ENCODE results near the gene C2orf76.

The C2orf76 gene

GRCh38 chr2:119337749-119338148 is 28.9 kb downstream of the C2orf76 start:
- no peak for DNase-seq

DNA sequence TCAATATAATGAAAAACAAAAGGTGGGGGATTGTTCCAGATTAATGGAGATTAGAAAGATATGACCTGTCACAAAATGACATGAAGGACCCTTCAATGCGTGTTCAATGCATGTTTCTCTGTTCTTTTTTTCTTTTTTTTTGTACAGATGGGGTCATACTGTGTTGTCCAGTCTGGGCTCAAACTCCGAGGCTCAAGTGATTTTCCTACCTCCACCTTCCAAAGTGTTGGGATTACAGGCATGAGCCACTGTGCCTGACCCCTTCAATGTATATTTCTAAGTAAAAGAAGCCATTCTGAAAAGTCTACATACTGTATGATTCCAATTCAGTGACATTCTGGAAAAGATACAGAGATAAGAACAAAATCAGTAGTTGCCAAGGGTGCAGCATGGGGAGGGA is 32.8 kb downstream of the C2orf76 start:
- no peak for DNase-seq

DNA sequence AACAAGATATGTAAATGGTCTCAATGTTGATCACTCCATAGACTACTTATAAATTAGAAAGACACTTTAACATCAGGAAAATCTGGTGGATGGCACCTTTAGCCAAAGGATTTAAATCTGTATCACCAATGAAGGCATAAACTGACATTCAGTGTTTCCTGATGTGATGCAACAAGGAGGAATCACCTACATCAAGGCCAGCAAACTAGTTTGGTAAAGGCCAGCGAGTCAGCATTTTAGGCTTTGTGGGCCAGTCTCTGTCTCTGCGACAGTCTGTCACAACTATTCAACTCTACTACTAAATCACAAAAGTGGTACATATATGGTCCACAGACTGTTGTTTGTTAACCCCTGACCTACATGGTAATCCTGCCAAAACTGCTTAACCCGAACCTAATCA is 33.3 kb downstream of the C2orf76 start:
- no peak for DNase-seq

DNA sequence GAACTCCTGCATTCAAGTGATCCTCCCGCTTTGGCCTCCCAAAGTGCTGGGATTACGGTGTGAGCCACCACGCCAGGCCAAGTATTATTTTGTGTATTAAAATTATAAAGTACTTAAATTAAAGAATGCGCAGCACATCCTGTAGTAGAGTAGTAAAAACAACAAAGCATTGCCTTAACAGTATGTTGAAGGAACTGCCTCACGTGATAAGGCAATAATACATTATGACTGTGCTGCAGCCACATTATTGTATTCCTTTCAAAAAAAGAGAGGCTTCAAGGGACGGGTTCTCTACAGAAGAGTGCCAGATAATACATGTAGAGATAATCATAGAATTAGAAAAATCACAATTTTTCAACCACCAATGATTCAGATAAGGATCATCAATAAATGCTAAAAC is 33.7 kb downstream of the C2orf76 start:
- no peak for DNase-seq

DNA sequence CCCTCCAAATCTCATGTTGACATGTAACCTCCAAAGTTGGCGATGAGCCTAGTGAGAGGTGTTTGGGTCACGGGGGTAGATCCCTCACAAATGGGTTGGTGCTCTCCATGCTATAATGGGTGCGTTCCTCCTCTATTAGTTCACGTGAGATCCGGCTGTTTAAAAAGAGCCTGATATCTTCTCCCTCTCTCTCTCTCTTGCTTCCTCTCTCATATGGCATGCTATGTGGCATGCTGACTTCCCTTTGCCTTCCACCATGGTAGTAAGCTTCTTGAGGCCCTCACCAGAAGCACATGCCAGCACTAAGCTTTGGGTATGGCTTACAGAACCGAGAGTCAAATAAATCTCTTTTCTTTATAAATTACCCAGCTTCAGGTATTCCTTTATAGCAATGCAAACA is 39.2 kb downstream of the C2orf76 start:
- DNase-seq, result no peak

DNA sequence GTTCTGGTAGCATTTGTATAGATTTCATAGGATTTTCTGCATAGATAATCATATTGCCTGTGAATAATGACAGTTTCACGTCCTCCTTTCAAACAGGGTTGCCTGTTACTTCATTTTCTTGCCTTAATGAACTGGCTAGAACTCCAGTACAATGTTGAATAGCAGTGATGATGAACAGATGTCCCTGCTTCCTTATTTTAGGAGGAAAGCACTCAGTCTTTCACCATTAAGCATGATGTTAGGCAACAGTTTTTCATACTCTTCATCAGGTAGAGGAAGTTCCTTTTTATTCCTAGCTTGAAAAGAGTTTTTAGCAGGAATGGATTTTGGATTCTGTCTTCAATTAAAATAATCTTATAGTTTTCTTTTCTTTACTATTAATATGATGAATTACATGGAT is 39.7 kb downstream of the C2orf76 start:
- DNase-seq, result no peak

DNA sequence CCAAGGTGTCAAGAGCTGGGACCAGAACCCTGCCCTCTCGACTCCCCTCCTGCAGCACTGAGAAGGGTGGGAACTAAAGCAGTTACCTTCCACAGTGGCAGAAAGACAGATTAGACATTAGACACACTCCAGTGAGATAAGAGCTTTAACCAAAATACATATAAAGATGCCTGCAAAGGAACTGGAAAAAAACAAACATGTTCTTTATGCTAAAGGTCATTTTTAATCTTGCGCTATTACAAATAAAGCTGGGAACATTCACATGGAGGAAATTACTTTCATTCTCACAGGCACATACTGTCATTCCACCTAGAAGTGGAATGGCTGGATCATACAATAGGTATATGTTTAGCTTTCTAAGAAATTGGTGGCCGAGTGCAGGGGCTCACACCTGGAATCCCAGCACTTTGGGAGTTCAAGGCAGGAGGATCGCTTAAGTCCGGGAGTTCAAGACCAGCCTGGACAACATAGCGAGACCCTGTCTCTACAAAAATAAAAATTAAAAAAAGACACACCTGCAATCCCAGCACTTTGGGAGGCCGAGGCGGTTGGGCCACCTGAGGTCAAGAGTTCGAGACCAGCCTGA is 41.9 kb downstream of the C2orf76 start:
- no peak for DNase-seq

DNA sequence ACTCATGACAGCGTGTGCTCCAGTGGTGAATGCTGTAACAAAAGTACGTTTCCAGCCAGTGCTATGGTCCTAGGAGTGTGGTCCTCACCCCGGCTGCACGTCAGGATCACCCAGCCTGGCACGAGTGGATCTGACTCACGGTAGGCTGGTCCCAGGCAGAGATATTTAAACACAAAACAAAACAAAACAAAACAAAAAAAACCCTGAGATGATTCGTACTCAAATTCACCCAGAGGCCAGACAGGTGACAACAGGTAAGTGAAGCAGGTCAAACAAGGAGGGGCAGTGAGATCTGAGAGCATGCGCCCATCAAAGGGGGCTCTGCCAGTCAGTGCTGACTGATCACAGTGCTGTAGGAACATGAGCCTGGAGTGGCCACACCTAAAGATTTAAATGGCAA is 43.2 kb downstream of the C2orf76 start:
- DNase-seq, result no peak

GRCh38 chr2:119319593-119319992 is 47.0 kb downstream of the C2orf76 start:
- DNase-seq, result no peak

GRCh38 chr2:119317554-119317953 is 49.1 kb downstream of the C2orf76 start:
- DNase-seq, result no peak

GRCh38 chr2:119316066-119316465 is 50.6 kb downstream of the C2orf76 start:
- DNase-seq, result no peak

GRCh38 chr2:119315241-119315925 is 51.3 kb downstream of the C2orf76 start:
- no peak for DNase-seq

DNA sequence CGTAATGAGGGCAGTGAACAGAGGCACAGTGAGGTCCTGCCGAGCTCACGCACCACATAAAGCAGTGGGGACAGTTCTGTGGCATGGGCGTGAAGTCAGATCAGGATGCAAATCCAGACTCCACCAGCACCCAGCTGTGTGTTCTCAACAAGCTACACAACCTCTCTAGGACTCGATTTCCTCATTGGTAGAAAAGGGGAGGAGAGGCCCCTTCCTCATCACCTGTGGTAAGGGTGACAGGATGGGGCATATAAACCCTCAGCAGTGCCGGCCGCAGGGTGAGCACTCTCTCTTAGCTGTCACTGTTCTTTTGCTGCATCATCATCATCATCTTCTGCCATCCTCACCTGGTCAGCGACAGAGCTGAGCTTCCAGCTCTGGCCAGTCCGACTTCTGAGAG is 54.8 kb downstream of the C2orf76 start:
- no peak for DNase-seq

- no peak for DNase-seq
Observed at GRCh38 chr2:119311371-119311770, 55.3 kb downstream of the C2orf76 start.

DNA sequence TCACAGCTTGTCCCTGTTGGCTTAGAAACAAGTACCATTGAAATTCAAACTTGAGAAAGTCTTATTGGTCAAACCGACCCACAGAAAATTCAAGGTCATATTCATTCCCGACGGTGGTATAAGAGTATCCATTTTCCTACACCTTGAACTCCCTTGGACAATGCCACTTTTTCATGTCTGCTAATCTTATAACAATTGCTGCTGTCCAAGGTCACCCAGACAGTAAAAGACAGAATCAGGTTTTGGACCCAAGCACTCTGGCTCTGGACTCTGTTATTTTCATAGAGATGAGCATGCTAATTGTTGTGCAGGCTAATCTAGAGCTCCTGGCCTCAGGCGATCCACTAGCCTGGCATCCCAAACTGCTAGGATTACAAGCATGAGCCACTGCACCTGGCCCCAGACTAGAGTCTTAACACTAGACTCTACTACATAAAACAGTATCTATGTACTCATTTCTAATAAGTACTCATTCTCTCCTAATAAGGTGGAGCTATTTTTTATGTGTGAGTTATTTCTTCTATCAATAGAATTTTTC is 57.8 kb downstream of the C2orf76 start:
- no peak for DNase-seq

DNA sequence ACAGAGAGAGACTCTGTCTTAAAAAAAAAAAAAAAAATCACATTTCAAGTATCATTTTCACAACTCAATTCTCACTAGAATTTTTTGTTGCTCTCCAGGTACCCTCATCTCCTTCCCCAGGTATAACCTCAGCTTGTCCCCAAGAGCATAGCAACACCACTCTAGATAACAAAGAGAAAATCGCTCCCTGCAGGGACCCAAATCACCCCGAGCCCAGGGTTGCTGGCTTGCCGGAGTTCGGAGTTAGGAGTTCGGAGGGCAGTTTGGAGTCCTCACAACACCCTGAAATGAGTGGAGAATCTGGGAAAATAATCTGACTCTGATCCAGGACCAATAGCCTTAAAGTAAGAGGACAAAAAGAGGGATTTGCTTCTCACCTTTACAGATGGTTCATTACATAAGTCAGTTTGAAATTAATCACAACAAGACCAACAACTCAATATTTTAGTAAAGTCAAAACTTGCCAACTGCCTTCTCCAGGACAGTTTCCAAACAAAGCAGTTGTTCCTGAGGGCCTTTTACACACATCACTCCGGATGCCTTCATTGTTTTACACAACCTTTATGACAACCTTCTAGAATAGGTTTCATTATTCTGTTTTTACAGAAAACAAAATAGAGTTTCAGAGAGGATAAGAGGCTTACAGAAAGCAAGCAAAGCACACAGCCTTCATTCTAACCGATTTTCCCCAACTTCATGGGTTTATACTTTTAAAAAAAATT is 59.1 kb downstream of the C2orf76 start:
- no peak for DNase-seq

DNA sequence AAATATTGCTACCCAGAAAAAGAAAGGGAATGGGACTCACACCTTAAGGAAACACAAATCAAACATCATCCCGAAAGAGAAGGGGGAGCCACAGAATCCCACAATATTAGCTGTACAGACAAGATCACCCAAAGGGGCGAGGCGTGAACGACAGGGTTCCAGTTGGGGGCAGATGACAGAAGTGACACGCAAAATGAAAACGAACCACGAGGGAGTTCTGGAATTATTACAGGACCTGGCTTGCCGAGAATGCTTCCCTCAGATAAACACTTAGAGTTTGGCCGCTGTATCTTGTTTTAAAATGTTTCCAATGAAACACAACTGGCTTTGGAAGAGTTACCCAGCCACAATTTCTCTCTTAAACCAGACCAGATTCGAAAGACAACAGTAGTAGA is 60.4 kb downstream of the C2orf76 start:
- DNase-seq, result no peak

- no peak for DNase-seq
Observed at GRCh38 chr2:119305497-119306195, 61.0 kb downstream of the C2orf76 start.

DNA sequence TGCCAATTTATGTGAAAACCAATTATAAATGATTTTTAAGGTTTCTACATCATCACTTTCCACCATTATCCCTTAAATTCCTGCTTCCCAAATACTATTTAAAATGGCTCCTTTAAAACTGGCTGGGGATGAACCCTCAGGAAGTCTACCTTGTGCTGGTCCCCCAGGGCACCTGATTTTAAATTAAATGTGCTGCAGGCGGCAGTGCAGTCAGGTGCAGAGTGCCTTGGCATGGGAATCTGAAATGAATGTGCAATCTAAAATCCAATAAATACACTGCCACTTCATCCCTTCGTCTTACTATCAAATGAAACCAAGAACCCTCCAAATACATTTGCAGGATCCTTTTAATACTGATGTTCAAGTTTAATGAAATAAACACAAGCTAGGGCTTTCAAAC is 61.8 kb downstream of the C2orf76 start:
- no peak for DNase-seq

DNA sequence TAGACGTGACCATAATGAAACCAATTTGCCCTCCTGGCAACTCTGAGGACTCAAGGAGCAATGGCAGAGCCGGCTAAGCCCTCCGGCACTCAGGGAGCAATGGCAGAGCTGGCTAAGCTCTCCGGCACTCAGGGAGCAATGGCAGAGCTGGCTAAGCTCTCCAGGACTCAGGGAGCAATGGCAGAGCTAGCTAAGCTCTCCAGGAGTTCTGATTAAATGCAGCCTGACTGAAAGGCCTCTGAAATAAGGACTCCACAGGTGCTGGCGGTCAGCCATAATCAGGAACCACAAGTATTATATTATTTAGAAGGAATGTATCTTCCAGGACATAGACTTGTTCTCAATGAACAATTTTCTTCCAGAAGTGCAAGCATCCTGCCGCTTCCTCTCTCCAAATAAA is 65.2 kb downstream of the C2orf76 start:
- no peak for DNase-seq

DNA sequence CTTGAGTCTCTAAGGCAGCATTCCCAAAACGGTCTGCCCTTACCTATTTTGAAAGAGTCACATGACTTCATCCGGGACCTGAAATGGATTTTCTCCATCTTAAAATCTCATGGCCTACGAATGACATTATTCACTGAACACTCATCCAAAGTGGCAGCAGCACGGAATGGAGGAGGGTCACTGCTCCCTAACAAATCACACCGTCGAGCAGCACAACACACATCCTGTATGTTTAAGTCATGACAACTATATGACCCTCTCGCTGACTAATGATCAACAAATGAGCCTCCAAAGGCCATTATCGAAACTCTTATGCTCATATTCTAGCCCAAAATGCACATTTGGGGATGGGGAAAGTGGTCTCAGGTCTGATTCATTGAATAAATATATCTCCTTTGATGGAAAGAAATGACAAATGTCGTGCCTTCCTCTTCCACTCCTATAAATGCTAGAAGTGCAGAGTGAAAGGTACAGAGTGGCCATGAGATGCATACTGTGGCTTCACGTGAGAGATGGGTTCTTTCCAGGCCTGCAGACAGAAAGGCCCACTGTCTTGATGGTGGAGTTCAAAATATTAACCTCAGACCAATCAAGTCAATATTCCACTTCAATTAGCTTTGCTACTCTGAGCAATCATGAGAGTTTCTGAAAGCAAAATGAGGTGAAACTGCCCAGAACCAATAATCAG is 70.8 kb downstream of the C2orf76 start:
- DNase-seq, result no peak

DNA sequence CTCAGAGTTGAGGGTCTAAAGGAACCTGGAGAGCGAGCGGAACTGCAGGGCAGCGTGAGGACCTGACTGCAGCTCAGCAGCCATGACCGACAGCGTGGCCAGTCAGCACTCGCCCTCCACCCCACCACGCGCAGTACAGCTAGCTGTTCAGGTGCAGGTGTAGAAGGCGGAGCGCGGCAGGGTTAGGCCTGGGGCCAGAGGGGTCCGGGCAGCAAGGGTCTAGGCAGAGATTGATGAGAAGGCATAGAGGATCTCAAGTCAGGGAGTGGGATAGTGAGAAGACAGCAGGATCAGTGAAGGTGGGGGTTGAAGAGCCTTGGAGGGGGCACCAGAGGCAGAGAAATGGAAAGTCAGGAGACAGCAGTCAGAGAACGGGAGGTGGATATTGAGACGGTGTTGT is 72.0 kb downstream of the C2orf76 start:
- no peak for DNase-seq

DNA sequence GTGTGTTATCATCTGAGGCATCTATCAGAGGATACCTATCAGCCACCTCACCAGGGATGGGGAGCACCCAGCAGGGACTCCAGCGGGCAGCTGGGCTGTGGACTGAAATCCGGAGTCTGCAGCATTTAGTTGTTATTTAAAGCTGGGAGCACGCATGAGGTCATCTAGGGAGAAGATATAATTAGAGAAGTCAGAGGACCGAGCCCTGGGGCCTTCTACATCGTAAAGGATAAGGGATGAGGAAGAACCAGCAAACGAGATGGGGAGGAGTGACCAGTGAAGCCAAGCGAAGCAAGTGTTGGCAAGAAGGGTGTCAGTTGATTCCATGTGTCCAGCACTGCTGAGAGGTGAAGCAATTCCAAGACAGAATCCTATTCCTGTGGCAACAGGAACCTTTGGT is 72.7 kb downstream of the C2orf76 start:
- no peak for DNase-seq
